ENCODE results near the gene PLXDC2. TPM values are rescaled to one million over a fixed set of nuclear protein-coding genes. Genes with fewer than 3 reads are reported as not detected.
A peak's percentile ranks its signal among the peaks of the same experiment; 100 is the strongest.
"Not testable (repeated sequence)": the region's sequence is repeated elsewhere in the genome, so short reads cannot be mapped to it uniquely, and the experiment has no call there.

The PLXDC2 gene
- total RNA-seq (2021; ENCODE audit: unreplicated experiment), result 0.21 TPM
- not detected for polyA plus RNA-seq (2012; ENCODE audit: insufficient read length)
- Bru-seq, nascent RNA, result percentile 12 among the genes with signal in this experiment
- percentile 7 among the genes with signal in this experiment for BruChase-seq, experiment 1, labeled RNA remaining after a 2-hour chase
- BruChase-seq, experiment 2, labeled RNA remaining after a 6-hour chase, result percentile 8 among the genes with signal in this experiment
- long read RNA-seq, result 0 reads

DNA sequence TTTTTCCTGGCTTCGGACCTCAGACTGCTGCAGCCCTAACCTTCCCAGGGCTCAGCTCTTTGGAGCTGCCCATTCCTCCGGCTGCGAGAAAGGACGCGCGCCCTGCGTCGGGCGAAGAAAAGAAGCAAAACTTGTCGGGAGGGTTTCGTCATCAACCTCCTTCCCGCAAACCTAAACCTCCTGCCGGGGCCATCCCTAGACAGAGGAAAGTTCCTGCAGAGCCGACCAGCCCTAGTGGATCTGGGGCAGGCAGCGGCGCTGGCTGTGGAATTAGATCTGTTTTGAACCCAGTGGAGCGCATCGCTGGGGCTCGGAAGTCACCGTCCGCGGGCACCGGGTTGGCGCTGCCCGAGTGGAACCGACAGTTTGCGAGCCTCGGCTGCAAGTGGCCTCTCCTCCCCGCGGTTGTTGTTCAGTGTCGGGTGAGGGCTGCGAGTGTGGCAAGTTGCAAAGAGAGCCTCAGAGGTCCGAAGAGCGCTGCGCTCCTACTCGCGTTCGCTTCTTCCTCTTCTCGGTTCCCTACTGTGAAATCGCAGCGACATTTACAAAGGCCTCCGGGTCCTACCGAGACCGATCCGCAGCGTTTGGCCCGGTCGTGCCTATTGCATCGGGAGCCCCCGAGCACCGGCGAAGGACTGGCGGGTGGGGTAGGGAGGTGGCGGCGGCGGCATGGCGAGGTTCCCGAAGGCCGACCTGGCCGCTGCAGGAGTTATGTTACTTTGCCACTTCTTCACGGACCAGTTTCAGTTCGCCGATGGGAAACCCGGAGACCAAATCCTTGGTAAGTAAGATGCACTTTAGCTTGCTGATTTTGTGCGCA lies at the start of gene PLXDC2:
TSS of gene PLXDC2 (plus strand) at position 22 of the 820 bp plus-strand sequence.
- in situ Hi-C loops (cut with HindIII; ENCODE audit: low pct_unique_long_range_greater_than_20kb, low sequenced_read_pairs), result no loop called here
- no peak within 1 kb of the TSS for H3K27ac ChIP-seq (ENCODE audit: low read length)
- no TSS peak for BruUV-seq (replicated peaks)
- POLR2A ChIA-PET, result no interaction called here
- H3K4me3 ChIP-seq (ENCODE audit: low read depth in 2 of 2, low read length in 2 of 2), result peak within 1 kb of the TSS; percentile 46 to 61
- no peaks in the 10 kb centered on the region for H3K4me1 ChIP-seq (ENCODE audit: control insufficient read depth, insufficient read depth, low read length)
- DNase-seq (ENCODE audit: low read depth, low spot score) (no peak), ATAC-seq (peak; percentile 69)
- H3K9me3 ChIP-seq (ENCODE audit: control insufficient read depth, insufficient read depth, low read depth, low read length), result no peaks in the 10 kb centered on the region
- peaks cover 15% of the 10 kb centered on the region; the same call in 1 of the 2 replicates for H3K27me3 ChIP-seq (ENCODE audit: control insufficient read depth, insufficient read depth, low read length)
- TF ChIP-seq TCF7L2 (IDR thresholded peaks at IDR 0.05; ENCODE audit: low read depth, low read length) (no peak), POLR2AphosphoS5 (IDR thresholded peaks at IDR 0.05; ENCODE audit: low read depth, low read length) (no peak), SIN3A (IDR thresholded peaks at IDR 0.05; ENCODE audit: borderline replicate concordance, insufficient read depth, low read depth, low read length) (no peak)
- TF ChIP-seq, protein P1, sequence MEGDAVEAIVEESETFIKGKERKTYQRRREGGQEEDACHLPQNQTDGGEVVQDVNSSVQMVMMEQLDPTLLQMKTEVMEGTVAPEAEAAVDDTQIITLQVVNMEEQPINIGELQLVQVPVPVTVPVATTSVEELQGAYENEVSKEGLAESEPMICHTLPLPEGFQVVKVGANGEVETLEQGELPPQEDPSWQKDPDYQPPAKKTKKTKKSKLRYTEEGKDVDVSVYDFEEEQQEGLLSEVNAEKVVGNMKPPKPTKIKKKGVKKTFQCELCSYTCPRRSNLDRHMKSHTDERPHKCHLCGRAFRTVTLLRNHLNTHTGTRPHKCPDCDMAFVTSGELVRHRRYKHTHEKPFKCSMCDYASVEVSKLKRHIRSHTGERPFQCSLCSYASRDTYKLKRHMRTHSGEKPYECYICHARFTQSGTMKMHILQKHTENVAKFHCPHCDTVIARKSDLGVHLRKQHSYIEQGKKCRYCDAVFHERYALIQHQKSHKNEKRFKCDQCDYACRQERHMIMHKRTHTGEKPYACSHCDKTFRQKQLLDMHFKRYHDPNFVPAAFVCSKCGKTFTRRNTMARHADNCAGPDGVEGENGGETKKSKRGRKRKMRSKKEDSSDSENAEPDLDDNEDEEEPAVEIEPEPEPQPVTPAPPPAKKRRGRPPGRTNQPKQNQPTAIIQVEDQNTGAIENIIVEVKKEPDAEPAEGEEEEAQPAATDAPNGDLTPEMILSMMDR (IDR thresholded peaks at IDR 0.05), result no peak
- TF ChIP-seq, protein P2, sequence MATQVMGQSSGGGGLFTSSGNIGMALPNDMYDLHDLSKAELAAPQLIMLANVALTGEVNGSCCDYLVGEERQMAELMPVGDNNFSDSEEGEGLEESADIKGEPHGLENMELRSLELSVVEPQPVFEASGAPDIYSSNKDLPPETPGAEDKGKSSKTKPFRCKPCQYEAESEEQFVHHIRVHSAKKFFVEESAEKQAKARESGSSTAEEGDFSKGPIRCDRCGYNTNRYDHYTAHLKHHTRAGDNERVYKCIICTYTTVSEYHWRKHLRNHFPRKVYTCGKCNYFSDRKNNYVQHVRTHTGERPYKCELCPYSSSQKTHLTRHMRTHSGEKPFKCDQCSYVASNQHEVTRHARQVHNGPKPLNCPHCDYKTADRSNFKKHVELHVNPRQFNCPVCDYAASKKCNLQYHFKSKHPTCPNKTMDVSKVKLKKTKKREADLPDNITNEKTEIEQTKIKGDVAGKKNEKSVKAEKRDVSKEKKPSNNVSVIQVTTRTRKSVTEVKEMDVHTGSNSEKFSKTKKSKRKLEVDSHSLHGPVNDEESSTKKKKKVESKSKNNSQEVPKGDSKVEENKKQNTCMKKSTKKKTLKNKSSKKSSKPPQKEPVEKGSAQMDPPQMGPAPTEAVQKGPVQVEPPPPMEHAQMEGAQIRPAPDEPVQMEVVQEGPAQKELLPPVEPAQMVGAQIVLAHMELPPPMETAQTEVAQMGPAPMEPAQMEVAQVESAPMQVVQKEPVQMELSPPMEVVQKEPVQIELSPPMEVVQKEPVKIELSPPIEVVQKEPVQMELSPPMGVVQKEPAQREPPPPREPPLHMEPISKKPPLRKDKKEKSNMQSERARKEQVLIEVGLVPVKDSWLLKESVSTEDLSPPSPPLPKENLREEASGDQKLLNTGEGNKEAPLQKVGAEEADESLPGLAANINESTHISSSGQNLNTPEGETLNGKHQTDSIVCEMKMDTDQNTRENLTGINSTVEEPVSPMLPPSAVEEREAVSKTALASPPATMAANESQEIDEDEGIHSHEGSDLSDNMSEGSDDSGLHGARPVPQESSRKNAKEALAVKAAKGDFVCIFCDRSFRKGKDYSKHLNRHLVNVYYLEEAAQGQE (IDR thresholded peaks at IDR 0.05; ENCODE audit: insufficient read depth in 1 of 2, low read depth in 2 of 2, low read length in 1 of 2), result no peak
- H3K36me3 ChIP-seq (ENCODE audit: control insufficient read depth, insufficient read depth, low read length), result no peaks in the 10 kb centered on the region
- intact Hi-C loops (cut with micrococcal nuclease; ENCODE audit: unreplicated experiment), result loop anchor here (5.0 kb wide), 1 partner anchor 951 kb away; no protein-coding TSS in a partner anchor
- CTCF ChIA-PET, result no interaction called here

DNA sequence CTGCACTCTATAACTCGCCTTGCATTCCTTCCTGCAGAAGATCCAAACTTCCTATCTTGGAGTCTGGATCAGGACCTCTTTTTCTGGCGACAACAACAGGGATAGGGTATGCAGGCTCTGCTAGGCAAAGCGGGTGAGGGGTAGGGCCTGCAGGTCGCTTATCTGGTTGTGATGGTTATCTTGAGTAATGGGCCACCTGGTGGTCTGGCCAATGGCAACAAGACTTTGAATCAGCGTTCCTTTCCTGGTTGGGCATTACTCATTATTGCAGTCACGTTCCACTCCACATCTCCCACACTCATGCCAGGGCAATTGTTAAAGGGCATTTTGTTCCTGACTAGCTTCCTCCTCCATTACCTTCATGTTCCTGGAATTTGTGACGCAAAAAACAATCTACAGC lies 48.4 kb upstream of the PLXDC2 start:
- Histone ChIP-seq H3K9me3 (ENCODE audit: control insufficient read depth, insufficient read depth, low read depth, low read length) (no peaks in the 10 kb centered on the region), H3K4me3 (ENCODE audit: low read depth in 2 of 2, low read length in 2 of 2) (no peak overlapping the region), H3K36me3 (ENCODE audit: control insufficient read depth, insufficient read depth, low read length) (no peaks in the 10 kb centered on the region), H3K27me3 (ENCODE audit: control insufficient read depth, insufficient read depth, low read length) (no peaks in the 10 kb centered on the region), H3K27ac (ENCODE audit: low read length) (no peak overlapping the region), H3K4me1 (ENCODE audit: control insufficient read depth, insufficient read depth, low read length) (no peaks in the 10 kb centered on the region)
- TF ChIP-seq TCF7L2 (IDR thresholded peaks at IDR 0.05; ENCODE audit: low read depth, low read length) (no peak), SIN3A (IDR thresholded peaks at IDR 0.05; ENCODE audit: borderline replicate concordance, insufficient read depth, low read depth, low read length) (no peak), POLR2AphosphoS5 (IDR thresholded peaks at IDR 0.05; ENCODE audit: low read depth, low read length) (no peak)
- TF ChIP-seq, protein P2 (IDR thresholded peaks at IDR 0.05; ENCODE audit: insufficient read depth in 1 of 2, low read depth in 2 of 2, low read length in 1 of 2), result no peak
- TF ChIP-seq, protein P1 (IDR thresholded peaks at IDR 0.05), result no peak
- ATAC-seq (no peak), DNase-seq (ENCODE audit: low read depth, low spot score) (no peak)
- intact Hi-C loops (cut with micrococcal nuclease; ENCODE audit: unreplicated experiment), result no loop called here
- BruUV-seq (replicated peaks), result no TSS peak
- ChIA-PET CTCF (no interaction called here), POLR2A (no interaction called here)
- in situ Hi-C loops (cut with HindIII; ENCODE audit: low pct_unique_long_range_greater_than_20kb, low sequenced_read_pairs), result no loop called here

DNA sequence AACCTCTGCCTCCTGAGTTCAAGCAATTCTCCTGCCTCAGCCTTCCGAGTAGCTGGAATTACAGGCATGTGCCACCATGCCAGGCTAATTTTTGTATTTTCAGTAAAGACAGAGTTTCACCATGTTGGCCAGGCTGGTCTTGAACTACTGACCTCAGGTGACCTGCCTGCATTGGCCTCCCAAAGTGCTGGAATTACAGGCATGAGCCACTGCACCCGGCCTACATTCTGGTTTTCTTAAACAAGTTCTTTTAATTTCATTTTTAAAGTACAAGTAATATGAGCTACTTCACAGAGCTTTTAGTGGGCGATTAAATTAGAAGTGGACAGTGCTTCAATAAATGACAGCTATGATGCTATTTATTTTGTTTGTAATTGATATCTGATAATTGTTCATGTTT lies 46.4 kb upstream of the PLXDC2 start:
- intact Hi-C loops (cut with micrococcal nuclease; ENCODE audit: unreplicated experiment); H3K36me3 ChIP-seq (ENCODE audit: control insufficient read depth, insufficient read depth, low read length); H3K4me1 ChIP-seq (ENCODE audit: control insufficient read depth, insufficient read depth, low read length); BruUV-seq (replicated peaks); in situ Hi-C loops (cut with HindIII; ENCODE audit: low pct_unique_long_range_greater_than_20kb, low sequenced_read_pairs); H3K27me3 ChIP-seq (ENCODE audit: control insufficient read depth, insufficient read depth, low read length); H3K9me3 ChIP-seq (ENCODE audit: control insufficient read depth, insufficient read depth, low read depth, low read length); ATAC-seq; CTCF ChIA-PET; H3K4me3 ChIP-seq (ENCODE audit: low read depth in 2 of 2, low read length in 2 of 2); POLR2A ChIA-PET; H3K27ac ChIP-seq (ENCODE audit: low read length); DNase-seq (ENCODE audit: low read depth, low spot score): not testable (repeated sequence)

Data from Panc1 (cell line).